DND-41 (cell line): ENCODE measurements around the gene BPIFB1.

Source experiments
- EZH2 ChIP-seq: IDR thresholded peaks from 3 replicates; pipeline ENCODE4 v1.6.1; 2012; ENCODE audit warnings: borderline replicate concordance, low read depth, mild to moderate bottlenecking, moderate library complexity, low read length, inconsistent platforms; ENCODE audit not compliant: severe bottlenecking
- TF ChIP-seq, protein P1 (sequence below): IDR thresholded peaks from 2 replicates; pipeline ENCODE4 v1.5.1; 2012; ENCODE audit warnings: borderline replicate concordance, low read length, moderate library complexity, mild to moderate bottlenecking; ENCODE audit not compliant: poor library complexity, severe bottlenecking; ENCODE audit errors: extremely low read depth

DNA sequence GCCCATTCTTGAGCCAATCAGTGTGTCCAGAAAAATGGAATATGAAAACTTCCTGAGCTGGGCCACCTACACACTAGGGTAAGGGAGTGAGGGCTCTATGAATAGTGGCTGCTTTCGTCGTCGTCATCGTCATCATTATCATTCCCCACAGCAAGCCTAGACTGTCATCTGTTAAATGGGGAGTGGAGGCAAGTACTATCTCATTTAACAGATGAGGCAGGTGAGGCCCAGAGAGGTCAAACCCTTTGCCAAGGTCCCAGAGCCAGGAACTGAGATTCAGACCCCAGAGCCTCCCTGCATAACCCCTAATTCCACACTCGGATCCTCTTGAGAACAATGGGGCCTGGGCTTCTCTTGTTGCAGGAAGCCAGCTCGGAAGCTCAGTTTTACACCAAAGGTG is 20.6 kb downstream of the BPIFB1 start:
- TF ChIP-seq, protein P1, sequence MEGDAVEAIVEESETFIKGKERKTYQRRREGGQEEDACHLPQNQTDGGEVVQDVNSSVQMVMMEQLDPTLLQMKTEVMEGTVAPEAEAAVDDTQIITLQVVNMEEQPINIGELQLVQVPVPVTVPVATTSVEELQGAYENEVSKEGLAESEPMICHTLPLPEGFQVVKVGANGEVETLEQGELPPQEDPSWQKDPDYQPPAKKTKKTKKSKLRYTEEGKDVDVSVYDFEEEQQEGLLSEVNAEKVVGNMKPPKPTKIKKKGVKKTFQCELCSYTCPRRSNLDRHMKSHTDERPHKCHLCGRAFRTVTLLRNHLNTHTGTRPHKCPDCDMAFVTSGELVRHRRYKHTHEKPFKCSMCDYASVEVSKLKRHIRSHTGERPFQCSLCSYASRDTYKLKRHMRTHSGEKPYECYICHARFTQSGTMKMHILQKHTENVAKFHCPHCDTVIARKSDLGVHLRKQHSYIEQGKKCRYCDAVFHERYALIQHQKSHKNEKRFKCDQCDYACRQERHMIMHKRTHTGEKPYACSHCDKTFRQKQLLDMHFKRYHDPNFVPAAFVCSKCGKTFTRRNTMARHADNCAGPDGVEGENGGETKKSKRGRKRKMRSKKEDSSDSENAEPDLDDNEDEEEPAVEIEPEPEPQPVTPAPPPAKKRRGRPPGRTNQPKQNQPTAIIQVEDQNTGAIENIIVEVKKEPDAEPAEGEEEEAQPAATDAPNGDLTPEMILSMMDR, result no peak
- TF ChIP-seq EZH2, result no peak
